HepG2 (cell line): Measurements from ENCODE around the gene CDK5RAP1. TPM values are rescaled to one million over a fixed set of nuclear protein-coding genes. Genes with fewer than 3 reads are reported as not detected.

Source experiments
- HOXA9 ChIP-seq: sonication (generic); formaldehyde crosslinking; IDR thresholded peaks from 2 replicates; pipeline ENCODE4 v1.8.1; 2022; ENCODE audit warnings: missing genetic modification reagents, mild to moderate bottlenecking, moderate library complexity, borderline replicate concordance
- ONECUT2 ChIP-seq: sonication (generic); formaldehyde crosslinking; IDR thresholded peaks from 2 replicates; pipeline ENCODE4 v1.4.0; 2020; ENCODE audit warnings: missing genetic modification reagents
- SMAD3 ChIP-seq: sonication (generic); formaldehyde crosslinking; IDR thresholded peaks from 2 replicates; pipeline ENCODE4 v1.4.0; 2020; ENCODE audit warnings: missing genetic modification reagents
- TGIF2 ChIP-seq: IDR thresholded peaks from 2 replicates; pipeline ENCODE4 v1.6.1; 2016; ENCODE audit warnings: control low read depth, missing compliant biosample characterization
- U2AF2 ChIP-seq: fragments of 200-400 bp; formaldehyde crosslinking; IDR thresholded peaks from 2 replicates; pipeline ENCODE4 v1.6.1; 2017; ENCODE audit warnings: low read depth, mild to moderate bottlenecking, low read length
- ZBTB44 ChIP-seq: sonication (generic); formaldehyde crosslinking; IDR thresholded peaks from 2 replicates; pipeline ENCODE4 v1.4.0; 2020; ENCODE audit warnings: missing genetic modification reagents
- ZNF17 ChIP-seq: sonication (generic); formaldehyde crosslinking; IDR thresholded peaks from 2 replicates; pipeline ENCODE4 v1.5.0; 2020; ENCODE audit warnings: mild to moderate bottlenecking, missing genetic modification reagents
- ZNF280D ChIP-seq: sonication (generic); formaldehyde crosslinking; IDR thresholded peaks from 2 replicates; pipeline ENCODE4 v1.5.1; 2020; ENCODE audit warnings: mild to moderate bottlenecking, missing genetic modification reagents
- ZNF567 ChIP-seq: sonication (generic); formaldehyde crosslinking; IDR thresholded peaks from 2 replicates; pipeline ENCODE4 v1.8.1; 2023; ENCODE audit warnings: mild to moderate bottlenecking, missing genetic modification reagents, borderline replicate concordance
- ZNF629 ChIP-seq: sonication (generic); formaldehyde crosslinking; conservative IDR thresholded peaks from 2 replicates; pipeline ENCODE4 v1.5.0; 2020; ENCODE audit warnings: missing genetic modification reagents
- ZNF788 ChIP-seq: sonication (generic); formaldehyde crosslinking; IDR thresholded peaks from 2 replicates; pipeline ENCODE4 v1.5.0; 2020; ENCODE audit warnings: mild to moderate bottlenecking, missing genetic modification reagents, borderline replicate concordance
- ZNF792 ChIP-seq: IDR thresholded peaks from 2 replicates; pipeline ENCODE4 v1.6.1; 2016
- ZNF850 ChIP-seq: sonication (generic); formaldehyde crosslinking; conservative IDR thresholded peaks from 2 replicates; pipeline ENCODE4 v1.9.0; 2021; ENCODE audit warnings: mild to moderate bottlenecking, missing genetic modification reagents
- ZNF878 ChIP-seq: sonication (generic); formaldehyde crosslinking; IDR thresholded peaks from 2 replicates; pipeline ENCODE4 v1.8.1; 2023; ENCODE audit warnings: mild to moderate bottlenecking, missing genetic modification reagents, moderate library complexity
- polyA plus RNA-seq, 8 experiments: library from polyadenylated mRNA; depleted of rRNA in 3 of 8; stranded (reverse) in 7 of 8; unstranded in 1 of 8; fragments of >200 nt; fragmentation: Illumina TruSeq in 4 of 8; extraction: Trizol in 4 of 8; gene quantifications; 2 replicates each; pipeline versions ENCODE4 v1.2.1 to v1.2.3, GENCODE V29; 2011 to 2016; ENCODE audit warnings: low read depth in 4 of 8, missing spikeins in 1 of 8, mixed read lengths in 1 of 8; ENCODE audit not compliant: insufficient read depth in 1 of 8
- total RNA-seq, 5 experiments: library from RNA; depleted of rRNA; stranded (reverse); fragments of >200 nt; fragmentation: Illumina TruSeq; extraction: Trizol; gene quantifications; 2 replicates each; pipeline ENCODE4 v1.2.3, GENCODE V29; 2016; ENCODE audit warnings: low read depth in 1 of 5
- TF ChIP-seq, protein P1 (sequence below): sonication (generic); formaldehyde crosslinking; IDR thresholded peaks from 2 replicates; pipeline ENCODE4; 2020; ENCODE audit warnings: missing genetic modification reagents, mild to moderate bottlenecking, borderline replicate concordance
- TF ChIP-seq, protein P2 (sequence below): sonication (generic); formaldehyde crosslinking; IDR thresholded peaks from 2 replicates; pipeline ENCODE4 v1.8.1; 2023; ENCODE audit warnings: missing genetic modification reagents, mild to moderate bottlenecking, borderline replicate concordance
- TF ChIP-seq, protein P3 (sequence below): sonication (generic); formaldehyde crosslinking; IDR thresholded peaks from 2 replicates; pipeline ENCODE4 v1.5.0; 2020; ENCODE audit warnings: mild to moderate bottlenecking, missing genetic modification reagents, borderline replicate concordance

The CDK5RAP1 gene
- total and polyA plus RNA-seq, 2 of the 13 experiments (the other 11 are each of a cell fraction or from before 2014, with no cell fraction given) = 53.6 to 98.2 TPM

- TF ChIP-seq ZNF17 (CRISPR knock-in tag) (no peak), ZNF567 (CRISPR knock-in tag) (no peak), ZNF629 (CRISPR knock-in tag) (peak; percentile 80), U2AF2 (no peak), ZNF280D (CRISPR knock-in tag) (no peak), ZBTB44 (CRISPR knock-in tag) (no peak), HOXA9 (CRISPR knock-in tag) (no peak), ZNF792 (CRISPR knock-in tag) (no peak), SMAD3 (CRISPR knock-in tag) (peak; percentile 49; the same call in 1 of the 2 replicates), ONECUT2 (CRISPR knock-in tag) (no peak), ZNF788 (0 out of 2 replicates have a peak, but pooled peaks have one; percentile 38), TGIF2 (no peak), ZNF850 (CRISPR knock-in tag) (no peak), ZNF878 (CRISPR knock-in tag) (no peak)
- TF ChIP-seq, protein P1, sequence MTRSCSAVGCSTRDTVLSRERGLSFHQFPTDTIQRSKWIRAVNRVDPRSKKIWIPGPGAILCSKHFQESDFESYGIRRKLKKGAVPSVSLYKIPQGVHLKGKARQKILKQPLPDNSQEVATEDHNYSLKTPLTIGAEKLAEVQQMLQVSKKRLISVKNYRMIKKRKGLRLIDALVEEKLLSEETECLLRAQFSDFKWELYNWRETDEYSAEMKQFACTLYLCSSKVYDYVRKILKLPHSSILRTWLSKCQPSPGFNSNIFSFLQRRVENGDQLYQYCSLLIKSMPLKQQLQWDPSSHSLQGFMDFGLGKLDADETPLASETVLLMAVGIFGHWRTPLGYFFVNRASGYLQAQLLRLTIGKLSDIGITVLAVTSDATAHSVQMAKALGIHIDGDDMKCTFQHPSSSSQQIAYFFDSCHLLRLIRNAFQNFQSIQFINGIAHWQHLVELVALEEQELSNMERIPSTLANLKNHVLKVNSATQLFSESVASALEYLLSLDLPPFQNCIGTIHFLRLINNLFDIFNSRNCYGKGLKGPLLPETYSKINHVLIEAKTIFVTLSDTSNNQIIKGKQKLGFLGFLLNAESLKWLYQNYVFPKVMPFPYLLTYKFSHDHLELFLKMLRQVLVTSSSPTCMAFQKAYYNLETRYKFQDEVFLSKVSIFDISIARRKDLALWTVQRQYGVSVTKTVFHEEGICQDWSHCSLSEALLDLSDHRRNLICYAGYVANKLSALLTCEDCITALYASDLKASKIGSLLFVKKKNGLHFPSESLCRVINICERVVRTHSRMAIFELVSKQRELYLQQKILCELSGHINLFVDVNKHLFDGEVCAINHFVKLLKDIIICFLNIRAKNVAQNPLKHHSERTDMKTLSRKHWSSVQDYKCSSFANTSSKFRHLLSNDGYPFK (CRISPR knock-in tag) = no peak
- TF ChIP-seq, protein P2, sequence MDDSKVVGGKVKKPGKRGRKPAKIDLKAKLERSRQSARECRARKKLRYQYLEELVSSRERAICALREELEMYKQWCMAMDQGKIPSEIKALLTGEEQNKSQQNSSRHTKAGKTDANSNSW (CRISPR knock-in tag) = no peak
- TF ChIP-seq, protein P3, sequence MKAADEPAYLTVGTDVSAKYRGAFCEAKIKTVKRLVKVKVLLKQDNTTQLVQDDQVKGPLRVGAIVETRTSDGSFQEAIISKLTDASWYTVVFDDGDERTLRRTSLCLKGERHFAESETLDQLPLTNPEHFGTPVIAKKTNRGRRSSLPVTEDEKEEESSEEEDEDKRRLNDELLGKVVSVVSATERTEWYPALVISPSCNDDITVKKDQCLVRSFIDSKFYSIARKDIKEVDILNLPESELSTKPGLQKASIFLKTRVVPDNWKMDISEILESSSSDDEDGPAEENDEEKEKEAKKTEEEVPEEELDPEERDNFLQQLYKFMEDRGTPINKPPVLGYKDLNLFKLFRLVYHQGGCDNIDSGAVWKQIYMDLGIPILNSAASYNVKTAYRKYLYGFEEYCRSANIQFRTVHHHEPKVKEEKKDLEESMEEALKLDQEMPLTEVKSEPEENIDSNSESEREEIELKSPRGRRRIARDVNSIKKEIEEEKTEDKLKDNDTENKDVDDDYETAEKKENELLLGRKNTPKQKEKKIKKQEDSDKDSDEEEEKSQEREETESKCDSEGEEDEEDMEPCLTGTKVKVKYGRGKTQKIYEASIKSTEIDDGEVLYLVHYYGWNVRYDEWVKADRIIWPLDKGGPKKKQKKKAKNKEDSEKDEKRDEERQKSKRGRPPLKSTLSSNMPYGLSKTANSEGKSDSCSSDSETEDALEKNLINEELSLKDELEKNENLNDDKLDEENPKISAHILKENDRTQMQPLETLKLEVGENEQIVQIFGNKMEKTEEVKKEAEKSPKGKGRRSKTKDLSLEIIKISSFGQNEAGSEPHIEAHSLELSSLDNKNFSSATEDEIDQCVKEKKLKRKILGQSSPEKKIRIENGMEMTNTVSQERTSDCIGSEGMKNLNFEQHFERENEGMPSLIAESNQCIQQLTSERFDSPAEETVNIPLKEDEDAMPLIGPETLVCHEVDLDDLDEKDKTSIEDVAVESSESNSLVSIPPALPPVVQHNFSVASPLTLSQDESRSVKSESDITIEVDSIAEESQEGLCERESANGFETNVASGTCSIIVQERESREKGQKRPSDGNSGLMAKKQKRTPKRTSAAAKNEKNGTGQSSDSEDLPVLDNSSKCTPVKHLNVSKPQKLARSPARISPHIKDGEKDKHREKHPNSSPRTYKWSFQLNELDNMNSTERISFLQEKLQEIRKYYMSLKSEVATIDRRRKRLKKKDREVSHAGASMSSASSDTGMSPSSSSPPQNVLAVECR (CRISPR knock-in tag) = peak; percentile 40; the same call in 1 of the 2 replicates
These were observed 43.7 kb upstream of the CDK5RAP1 start (continued) for GRCh38 chr20:33444797-33445560.
